Adrenal gland (tissue), 12 donors: ENCODE data around the gene PPL. TPM values are rescaled to one million over a fixed set of nuclear protein-coding genes. Genes with fewer than 3 reads are reported as not detected.

Experiments
- DNase-seq, 7 donors: peaks; one replicate each; pipeline ENCODE4 v3.0.0-alpha.2; 2019 to 2020
- H3K27ac ChIP-seq, 5 donors: fragments of 200-600 bp; sonication (generic) in 4 of 5; 1 replicate in 3 of 5; 2 replicates in 2 of 5; pipeline versions ENCODE4 v1.5.1 to v1.8.0; 2016 to 2020; ENCODE audit warnings: mild to moderate bottlenecking in 1 of 5
- H3K27me3 ChIP-seq: fragments of 200-600 bp; 2 replicates; pipeline ENCODE4 v1.8.0; 2021
- H3K36me3 ChIP-seq, 2 donors: fragments of 200-600 bp; replicated peaks in 1 of 2; 1 replicate in 1 of 2; 2 replicates in 1 of 2; pipeline versions ENCODE4 v1.5.1 to v1.8.0; 2018 to 2022
- H3K4me1 ChIP-seq, 2 donors: fragments of 200-600 bp; replicated peaks in 1 of 2; 1 replicate in 1 of 2; 2 replicates in 1 of 2; pipeline versions ENCODE4 v1.5.1 to v1.8.0; 2018 to 2021
- H3K4me3 ChIP-seq, 4 donors: fragments of 200-600 bp; sonication (generic) in 3 of 4; one replicate each; pipeline ENCODE4 v1.5.1; 2016 to 2018
- H3K9me3 ChIP-seq, 3 donors: fragments of 200-600 bp; sonication (generic) in 1 of 3; replicated peaks in 1 of 3; 1 replicate in 2 of 3; 2 replicates in 1 of 3; pipeline versions ENCODE4 v1.5.1 to v1.8.0; 2016 to 2021
- POLR2A ChIP-seq, 2 donors: fragments of 450-650 bp; IDR thresholded peaks; one replicate each; pipeline ENCODE4 v1.6.1; 2017; ENCODE audit warnings: antibody characterized with exemption in 2 of 2, mild to moderate bottlenecking in 2 of 2, moderate library complexity in 1 of 2
- WGBS, 4 donors: extraction: QIAGEN DNeasy Blood & Tissue Kit in 2 of 4; methylation state at CpG; one replicate each; pipeline versions ENCODE4 v1.1.5 to v1.1.7; 2013 to 2017; 5-methylcytosine and 5-hydroxymethylcytosine counted together
- intact Hi-C, 2 donors: fragments of 100-400 bp; cut with DNase I; formaldehyde crosslinking; loops; one replicate each; pipeline versions ENCODE4 v1.14.1 to v1.15.0; 2022 to 2023
- polyA plus RNA-seq, 3 donors: library from polyadenylated mRNA; stranded (reverse); fragments of 200-250 nt in 2 of 3; fragments of 350-450 nt in 1 of 3; fragmentation: Illumina TruSeq in 1 of 3; extraction: RNeasy Lipid Tissue Mini Kit (QIAGEN cat#74804) in 1 of 3; gene quantifications; one replicate each; pipeline ENCODE4 v1.2.3, GENCODE V29; 2013 to 2014
- total RNA-seq, 9 donors: library from RNA; depleted of rRNA in 4 of 9; stranded (reverse); fragments of >200 nt in 4 of 9; fragments of 120-200 nt in 1 of 9; fragmentation: NEBNext Ultra II Directional in 1 of 9; extraction: Animal tissue kit (Norgen Biotek cat#: 25700) in 1 of 9; gene quantifications; one replicate each; pipeline versions ENCODE4 v1.1.0 to v1.2.4, GENCODE V29; 2013 to 2023
- TF ChIP-seq, protein P1 (sequence below), 6 experiments: fragments of 450-650 bp in 4 of 6; fragments of 200-600 bp in 2 of 6; sonication (generic) in 1 of 6; IDR thresholded peaks; 1 replicate in 5 of 6; 2 replicates in 1 of 6; pipeline versions ENCODE4 v1.5.1 to v1.8.0; 2016 to 2021; ENCODE audit warnings: antibody characterized with exemption in 6 of 6, mild to moderate bottlenecking in 2 of 6, moderate library complexity in 1 of 6
- donor health status: healthy with polysubstance abuse.
- donor health status: Bipolar disorder and iron deficiency.
- donor health status: DM: yes; HTN: yes; CAD: no.
- donor health status: DM: no; HTN: no; CAD: no.
- donor health status: DM: no; HTN: no; CAD: no.
- donor health status: DM: yes; HTN: yes; CAD: no.

PPL gene
- total and polyA plus RNA-seq, 12 donors = 0.38 to 20.9 (median 14.7) TPM

DNA sequence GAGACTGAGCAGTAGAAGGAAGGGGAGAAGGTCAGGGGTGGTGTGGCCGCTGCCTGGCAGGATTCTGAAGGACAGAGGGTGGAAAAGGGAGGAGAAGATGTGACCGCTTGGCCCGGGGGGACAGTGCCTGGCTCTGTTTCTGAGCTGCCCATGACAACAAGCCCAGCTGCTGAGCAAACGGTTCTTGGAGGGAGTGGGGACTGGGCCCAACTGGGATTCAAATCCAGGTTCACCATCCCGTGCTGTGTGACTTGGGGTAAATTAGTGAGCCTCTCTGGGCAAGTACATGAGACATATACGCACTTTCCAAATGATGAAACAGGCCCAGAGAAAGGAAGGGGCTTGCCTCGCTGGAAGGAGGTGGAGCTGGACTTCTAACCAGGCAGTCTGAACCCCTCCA, 44.5 kb upstream of the PPL start:
- intact Hi-C loops = no loop called here
- WGBS, 4 donors = 46 to 62% (median 52%) methylated on average over 5 to 7 of the region's 7 CpGs

DNA sequence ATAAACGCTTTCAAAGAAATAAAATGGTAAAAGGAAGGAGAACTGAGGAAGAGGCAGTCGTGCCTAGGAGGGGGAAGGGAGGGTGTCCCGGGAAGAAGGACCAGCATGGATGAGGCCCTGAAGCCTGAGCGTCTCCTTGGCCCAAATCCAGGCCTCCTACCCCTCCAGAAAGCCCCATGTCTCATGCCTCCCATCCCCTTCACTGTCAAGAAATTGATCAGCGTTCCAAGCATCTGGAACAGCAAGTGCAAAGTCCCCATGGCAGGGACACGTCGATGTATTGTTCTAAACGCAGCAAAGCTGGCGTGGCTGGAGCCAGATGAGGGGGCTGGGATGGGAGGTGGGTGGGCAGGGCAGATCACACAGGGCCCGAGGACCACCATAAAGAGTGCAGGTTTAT, 43.7 kb upstream of the PPL start:
- TF ChIP-seq, protein P1, sequence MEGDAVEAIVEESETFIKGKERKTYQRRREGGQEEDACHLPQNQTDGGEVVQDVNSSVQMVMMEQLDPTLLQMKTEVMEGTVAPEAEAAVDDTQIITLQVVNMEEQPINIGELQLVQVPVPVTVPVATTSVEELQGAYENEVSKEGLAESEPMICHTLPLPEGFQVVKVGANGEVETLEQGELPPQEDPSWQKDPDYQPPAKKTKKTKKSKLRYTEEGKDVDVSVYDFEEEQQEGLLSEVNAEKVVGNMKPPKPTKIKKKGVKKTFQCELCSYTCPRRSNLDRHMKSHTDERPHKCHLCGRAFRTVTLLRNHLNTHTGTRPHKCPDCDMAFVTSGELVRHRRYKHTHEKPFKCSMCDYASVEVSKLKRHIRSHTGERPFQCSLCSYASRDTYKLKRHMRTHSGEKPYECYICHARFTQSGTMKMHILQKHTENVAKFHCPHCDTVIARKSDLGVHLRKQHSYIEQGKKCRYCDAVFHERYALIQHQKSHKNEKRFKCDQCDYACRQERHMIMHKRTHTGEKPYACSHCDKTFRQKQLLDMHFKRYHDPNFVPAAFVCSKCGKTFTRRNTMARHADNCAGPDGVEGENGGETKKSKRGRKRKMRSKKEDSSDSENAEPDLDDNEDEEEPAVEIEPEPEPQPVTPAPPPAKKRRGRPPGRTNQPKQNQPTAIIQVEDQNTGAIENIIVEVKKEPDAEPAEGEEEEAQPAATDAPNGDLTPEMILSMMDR (IDR thresholded peaks at IDR 0.05) = no peak
- TF ChIP-seq POLR2A (IDR thresholded peaks at IDR 0.05) = no peak
- 79 to 85% (median 83%) methylated on average over 10 of the region's 10 CpGs for WGBS, 4 donors
- DNase-seq = no peak
- Histone ChIP-seq H3K27me3 (no peaks in the 10 kb centered on the region), H3K9me3 (no peaks in the 10 kb centered on the region), H3K4me1 (peaks cover 18 to 20% of the 10 kb centered on the region in 2 donors), H3K36me3 (no peaks in the 10 kb centered on the region), H3K4me3 (no peak overlapping the region), H3K27ac (no peak overlapping the region)
- intact Hi-C loops = no loop called here

More for the DNA sequence above, 44.5 kb upstream of the PPL start:
- no peaks in the 10 kb centered on the region for H3K9me3 ChIP-seq
- DNase-seq = peak in 3 of 7 donors; percentile 10 to 35 (median 27)
- H3K4me3 ChIP-seq = no peak overlapping the region
- TF ChIP-seq, protein P1 (IDR thresholded peaks at IDR 0.05) = no peak
- TF ChIP-seq POLR2A (IDR thresholded peaks at IDR 0.05) = no peak
- H3K36me3 ChIP-seq = no peaks in the 10 kb centered on the region
- peaks cover 17 to 18% of the 10 kb centered on the region in 2 donors for H3K4me1 ChIP-seq
- peak overlapping the region in 4 of 5 donors; percentile 47 to 66 (median 53) for H3K27ac ChIP-seq
- H3K27me3 ChIP-seq = no peaks in the 10 kb centered on the region

DNA sequence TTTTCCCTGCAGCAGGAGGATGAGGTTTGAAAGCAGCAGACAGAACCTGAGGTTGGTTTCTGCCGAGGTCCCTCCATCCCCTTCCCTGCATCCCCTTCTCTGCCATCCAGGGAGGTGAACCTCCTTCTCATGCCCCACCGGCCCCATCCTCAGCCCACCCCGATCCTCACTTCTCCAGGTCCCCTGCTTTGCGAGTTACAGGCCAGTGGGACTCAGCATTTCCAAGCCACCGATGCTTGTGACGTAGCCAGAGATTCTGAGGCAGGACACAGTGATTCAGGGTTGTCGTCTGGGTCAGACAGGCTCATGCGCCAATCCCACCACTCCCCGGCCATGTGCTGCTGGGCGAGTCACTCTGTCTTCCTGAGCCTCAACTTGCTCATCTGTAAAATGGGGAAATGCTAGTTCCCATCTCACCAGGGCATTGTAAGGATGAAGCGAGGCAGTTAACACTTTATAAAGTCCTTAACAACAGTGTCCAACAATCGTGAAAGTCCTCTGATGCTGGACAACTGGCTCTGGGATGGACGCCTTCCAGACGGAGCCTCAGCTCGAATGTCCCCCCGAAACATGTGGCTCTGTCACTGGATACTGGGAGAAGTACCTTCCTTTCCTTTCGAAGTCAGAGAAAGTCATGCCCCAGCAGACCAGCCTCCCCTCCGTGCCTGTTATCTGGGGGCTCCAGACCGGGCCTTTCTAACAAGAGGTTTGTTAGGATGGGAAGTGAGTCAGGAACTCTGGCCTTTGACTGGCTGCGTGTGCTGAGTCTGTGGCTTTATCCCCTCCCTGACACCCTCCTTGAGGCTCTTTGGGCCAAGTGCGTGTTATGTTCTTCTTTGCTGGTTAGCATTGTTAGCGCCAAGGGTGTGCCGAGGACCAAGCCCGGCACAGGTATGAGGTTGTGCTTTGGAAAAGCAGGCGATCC, 43.0 kb upstream of the PPL start:
- Histone ChIP-seq H3K36me3 (no peaks in the 10 kb centered on the region), H3K9me3 (no peaks in the 10 kb centered on the region), H3K27ac (no peak overlapping the region), H3K4me1 (peaks cover 18 to 20% of the 10 kb centered on the region in 2 donors), H3K27me3 (no peaks in the 10 kb centered on the region), H3K4me3 (no peak overlapping the region)
- 78 to 87% (median 79%) methylated on average over 16 to 25 of the region's 25 CpGs for WGBS, 4 donors
- TF ChIP-seq, protein P1 (IDR thresholded peaks at IDR 0.05) = no peak
- TF ChIP-seq POLR2A (IDR thresholded peaks at IDR 0.05) = no peak
- no peak for DNase-seq
- intact Hi-C loops = no loop called here

- TF ChIP-seq, protein P1 (IDR thresholded peaks at IDR 0.05) = no peak
- no peak for TF ChIP-seq POLR2A (IDR thresholded peaks at IDR 0.05)
- Histone ChIP-seq H3K27me3 (no peaks in the 10 kb centered on the region), H3K9me3 (no peaks in the 10 kb centered on the region), H3K36me3 (no peaks in the 10 kb centered on the region), H3K4me1 (peaks cover 18 to 20% of the 10 kb centered on the region in 2 donors), H3K27ac (no peak overlapping the region), H3K4me3 (no peak overlapping the region)
- intact Hi-C loops = no loop called here
- WGBS, 4 donors = 86 to 89% (median 88%) methylated on average over 7 of the region's 7 CpGs
- no peak for DNase-seq
Measured at GRCh38 chr16:4979164-4979563, 42.2 kb upstream of the PPL start.
